HG02973 (cell line): ENCODE measurements around the gene NAXD.
"Not testable (repeated sequence)": the region's sequence is repeated elsewhere in the genome, so short reads cannot be mapped to it uniquely, and the experiment has no call there.

Experiments used
- ATAC-seq: cut with Tn5 transposase; IDR thresholded peaks from one replicate; pipeline ENCODE4 v1.9.1; 2021; ENCODE audit warnings: moderate library complexity; ENCODE audit not compliant: unreplicated experiment

NAXD gene

DNA sequence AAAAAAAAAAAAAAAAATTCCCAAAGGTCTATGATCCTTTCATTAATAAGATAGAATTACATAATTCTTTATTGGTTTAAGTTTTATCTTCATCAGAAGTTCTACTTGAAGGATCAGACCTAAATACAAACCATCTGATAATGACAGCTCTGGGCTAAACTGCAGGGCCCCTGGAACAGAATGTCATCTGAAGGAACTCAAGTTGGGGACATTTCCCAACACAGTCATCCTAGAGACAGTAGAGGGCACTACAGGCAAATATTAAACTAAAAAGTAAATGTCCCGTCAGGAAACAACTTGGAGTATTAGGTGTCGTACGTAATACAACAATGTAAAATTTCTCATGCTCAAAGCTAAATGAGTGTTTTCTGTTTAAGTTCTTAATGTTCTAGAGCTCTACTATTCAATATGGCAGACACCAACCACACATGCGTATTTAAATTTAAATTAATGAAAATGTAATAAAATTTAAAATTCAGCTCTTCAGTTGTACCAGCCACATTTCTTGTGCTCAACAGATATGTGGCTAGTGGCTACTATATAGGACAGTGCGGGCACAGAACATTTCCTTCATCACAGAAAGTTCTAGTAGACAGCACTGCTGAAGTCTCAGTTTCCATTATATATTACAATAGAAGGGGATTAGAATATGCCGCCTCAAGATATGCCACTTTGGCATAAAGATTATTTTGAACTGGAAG lies 21.8 kb upstream of the NAXD start:
- peak; percentile 86 for ATAC-seq

DNA sequence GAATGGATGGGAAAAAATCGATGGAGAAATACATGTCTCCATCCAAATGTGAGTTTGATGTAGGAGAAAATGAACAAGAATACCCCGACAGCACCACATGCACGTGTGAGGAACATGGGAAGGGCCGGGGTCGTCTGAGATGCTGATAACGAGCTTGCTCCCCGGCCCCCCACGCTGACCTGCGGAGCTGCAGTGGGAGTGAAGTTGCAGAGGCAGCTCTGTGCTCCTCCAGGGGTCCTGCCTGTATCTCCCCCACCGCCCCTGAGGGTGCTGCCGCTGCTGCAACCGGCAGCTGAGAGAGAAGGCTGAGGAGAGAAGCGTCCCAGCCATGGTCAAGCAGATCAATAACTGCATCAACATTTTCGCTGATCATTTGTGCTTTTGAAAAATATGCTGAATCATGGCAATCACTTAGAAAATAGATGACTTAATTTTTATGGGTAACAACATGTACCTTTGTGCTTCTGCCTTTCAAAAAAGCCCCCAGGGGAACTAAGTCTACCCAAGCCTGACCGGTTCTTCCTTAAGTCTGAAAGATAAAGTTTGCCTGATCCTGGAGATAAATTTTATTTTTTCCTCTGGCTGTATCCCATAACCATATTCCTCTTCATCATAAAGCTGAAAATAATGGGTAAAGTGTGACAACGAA lies 18.2 kb upstream of the NAXD start:
- no peak for ATAC-seq

DNA sequence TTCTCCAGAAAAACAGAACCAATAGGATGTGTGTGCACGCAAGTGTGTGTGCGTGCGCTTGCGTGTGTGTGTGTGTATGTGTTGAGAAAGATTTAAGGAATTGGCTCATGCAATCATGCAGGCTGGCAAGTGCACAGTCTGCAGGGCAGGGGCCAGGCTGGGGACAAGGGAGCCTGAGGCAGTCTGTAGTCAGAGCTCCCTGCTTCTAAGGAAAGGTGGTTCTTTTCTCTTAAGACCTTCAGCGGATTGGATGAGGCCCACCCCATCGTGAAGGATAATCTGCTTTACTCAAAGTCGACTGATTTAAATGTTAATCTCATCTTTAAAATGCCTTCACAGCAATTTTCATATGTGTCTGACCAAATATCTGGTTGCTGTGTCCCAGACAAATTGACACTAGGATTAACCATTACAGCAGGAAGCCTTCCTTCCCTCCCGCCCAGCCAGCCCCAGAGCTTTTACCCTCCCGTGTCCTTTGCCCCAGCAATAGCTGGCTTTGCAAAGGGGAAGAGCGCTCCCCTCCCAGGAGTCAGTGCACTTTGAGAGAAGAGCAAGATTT lies 15.0 kb upstream of the NAXD start:
- no peak for ATAC-seq

DNA sequence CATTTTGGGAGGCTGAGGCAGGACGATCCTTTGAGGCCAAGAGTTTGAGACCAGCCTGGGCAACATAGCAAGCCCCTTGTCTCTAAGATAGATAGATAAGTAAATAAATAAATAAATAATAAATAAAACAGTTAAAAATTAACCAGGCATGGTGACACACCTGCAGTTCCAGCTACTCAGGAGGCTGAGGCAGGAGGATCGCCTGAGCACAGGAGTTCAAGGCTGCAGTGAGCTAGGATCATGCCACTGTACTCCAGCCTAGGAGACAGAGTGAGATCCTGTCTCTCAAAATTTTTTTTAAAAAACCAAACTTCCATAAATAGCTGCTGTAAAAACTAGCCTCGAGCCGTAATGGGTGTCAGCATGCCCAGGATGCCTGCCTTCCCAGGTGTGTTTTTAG lies 14.4 kb upstream of the NAXD start:
- no peak for ATAC-seq

DNA sequence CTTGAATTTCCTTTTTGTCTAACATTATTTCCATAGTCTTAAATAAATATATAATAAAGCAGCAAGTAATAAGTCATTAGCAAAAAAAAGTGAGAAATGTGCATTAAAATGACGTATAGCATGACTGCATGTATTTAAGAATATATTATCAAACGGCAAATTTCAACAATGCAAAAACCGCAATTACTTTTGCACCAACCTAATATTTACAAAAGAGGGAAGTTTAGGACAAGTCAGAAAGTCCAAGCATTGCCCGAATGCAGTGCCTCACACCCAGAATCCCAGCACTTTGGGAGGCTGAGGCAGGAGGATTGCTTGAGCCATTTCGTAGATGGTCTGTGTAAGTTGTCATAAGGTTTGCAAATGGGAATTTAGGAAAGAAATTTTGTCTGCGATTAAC lies 10.2 kb upstream of the NAXD start:
- no peak for ATAC-seq

DNA sequence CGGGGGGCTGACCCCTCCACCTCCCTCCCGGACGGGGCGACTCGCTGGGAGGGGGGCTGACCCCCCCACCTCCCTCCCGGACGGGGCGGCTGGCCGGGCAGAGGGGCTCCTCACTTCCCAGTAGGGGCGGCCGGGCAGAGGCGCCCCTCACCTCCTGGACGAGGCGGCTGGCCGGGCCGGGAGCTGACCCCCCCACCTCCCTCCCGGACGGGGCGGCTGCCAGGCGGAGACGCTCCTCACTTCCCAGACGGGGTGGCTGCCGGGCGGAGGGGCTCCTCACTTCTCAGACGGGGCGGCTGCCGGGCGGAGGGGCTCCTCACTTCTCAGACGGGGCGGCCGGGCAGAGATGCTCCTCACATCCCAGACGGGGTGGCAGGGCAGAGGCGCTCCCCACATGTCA lies 9.1 kb upstream of the NAXD start:
- ATAC-seq: not testable (repeated sequence)

DNA sequence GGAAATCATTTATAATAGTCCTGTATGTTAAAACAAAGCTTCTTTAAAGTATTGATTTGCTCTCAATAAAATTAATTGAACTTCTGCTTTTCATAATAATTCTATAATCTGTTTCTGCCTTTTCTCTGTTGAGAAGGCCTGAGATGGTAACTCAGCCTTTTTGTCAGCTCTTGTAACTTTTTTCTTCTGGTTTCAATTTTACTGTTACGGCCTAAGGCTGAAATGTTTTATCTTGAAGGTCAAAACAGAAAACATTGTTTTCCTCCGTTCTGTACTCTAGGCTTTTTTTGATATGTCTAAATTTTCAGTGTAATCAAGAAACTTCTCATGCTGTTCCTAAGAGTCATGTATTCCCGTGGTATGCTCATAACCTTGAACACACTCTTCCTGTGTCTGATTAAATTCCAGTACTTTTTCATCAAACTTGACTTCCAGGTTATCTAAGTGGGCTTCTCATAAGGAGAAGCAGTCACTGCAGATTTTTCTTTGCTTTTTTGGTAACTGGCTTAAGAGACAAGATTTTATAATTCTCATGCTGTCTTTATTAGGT lies 7.6 kb upstream of the NAXD start:
- ATAC-seq: no peak

DNA sequence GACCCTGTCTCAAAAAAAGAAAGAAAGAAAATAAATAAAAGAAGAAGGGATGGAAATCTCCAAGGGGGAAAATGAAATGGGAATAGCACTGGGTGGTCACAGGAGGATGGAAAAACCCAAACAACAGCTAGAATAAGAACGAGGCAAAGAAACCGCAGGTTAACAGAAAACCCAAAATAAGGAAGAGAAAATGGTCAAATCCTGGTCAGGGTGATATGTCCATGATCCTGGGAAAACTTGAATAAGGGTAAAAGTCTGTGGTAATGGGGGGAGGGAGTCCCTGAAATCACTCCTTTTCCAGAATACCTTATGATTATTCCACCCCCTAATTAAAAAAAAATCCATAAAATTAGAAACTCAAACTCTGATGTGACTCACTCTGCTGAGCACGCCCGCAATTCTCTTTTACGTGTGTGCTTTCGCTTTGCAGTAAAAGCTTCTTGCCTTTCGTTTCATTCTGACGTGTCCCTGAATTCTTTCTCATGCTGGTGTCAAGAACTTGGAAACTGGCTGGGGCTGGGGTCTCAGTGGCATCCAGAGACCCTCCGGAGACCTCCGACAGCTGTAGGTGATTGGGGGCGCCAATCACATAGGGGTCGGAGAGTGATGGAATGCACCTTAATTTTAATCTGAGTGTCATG lies 4.3 kb upstream of the NAXD start:
- peak; percentile 56 for ATAC-seq

DNA sequence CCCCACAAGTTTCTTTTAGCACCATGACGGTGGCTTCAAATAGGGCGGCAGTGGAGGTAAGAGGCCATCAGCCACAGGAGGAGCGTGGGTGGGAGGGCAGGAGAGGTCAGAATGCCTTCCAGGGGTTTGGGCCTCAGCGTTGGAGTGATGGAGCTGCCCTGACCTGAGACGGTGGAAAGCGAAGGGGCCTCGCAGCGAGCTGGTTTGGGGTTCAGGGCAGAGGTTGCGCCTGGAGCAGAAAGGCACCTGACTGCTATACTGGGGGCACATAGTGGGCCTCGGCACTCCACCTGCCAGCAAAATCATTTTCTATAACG lies 382 bp upstream of the NAXD start:
- ATAC-seq: no peak

DNA sequence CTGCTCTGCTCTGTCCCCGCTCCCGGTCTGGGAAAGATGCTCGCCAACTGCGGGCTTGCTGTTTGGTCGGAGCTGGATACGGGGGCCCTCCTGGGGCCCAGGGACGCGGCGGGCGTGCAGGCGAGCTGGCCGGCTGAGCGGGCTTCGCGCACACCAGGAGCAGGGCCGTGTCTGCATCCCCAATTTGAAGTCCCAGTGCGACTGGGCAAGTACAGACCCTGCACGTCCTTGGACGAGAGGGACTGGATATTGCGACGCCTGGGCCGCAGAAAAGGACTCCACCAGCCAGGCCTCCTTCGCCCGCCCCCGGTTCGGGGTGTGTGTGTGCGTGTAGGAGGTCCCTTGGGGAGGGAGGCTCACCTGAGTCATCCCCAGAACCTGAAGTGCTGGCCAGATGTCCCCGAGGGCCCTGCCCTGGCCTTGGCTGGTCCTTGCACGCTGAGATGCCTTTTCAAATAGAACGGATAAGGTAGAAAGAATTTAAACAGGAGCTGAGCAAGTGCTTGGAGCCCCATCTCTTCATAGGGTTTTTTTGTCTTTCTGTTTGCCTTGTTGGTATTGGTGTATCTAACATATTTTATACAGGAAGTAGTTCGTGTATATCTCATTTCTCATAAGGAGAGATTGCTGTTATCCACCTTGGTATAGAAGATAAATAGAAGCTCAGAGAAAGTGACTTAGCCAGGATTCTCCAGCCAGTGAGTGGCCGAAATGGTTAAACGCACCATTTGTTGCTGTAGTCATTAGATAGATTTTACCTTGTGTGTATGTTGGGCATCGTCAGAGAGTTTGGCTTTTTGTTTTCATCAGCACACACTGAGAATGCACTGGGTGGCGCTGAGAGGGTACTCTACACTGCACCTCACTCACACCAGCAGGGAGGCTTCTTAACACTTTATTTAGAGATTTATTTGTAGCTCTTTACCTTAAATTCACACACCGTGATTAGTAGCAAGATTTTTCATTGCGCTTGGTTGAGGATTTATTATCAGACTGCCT lies 1.1 kb downstream of the NAXD start:
- peak; percentile 47 for ATAC-seq

DNA sequence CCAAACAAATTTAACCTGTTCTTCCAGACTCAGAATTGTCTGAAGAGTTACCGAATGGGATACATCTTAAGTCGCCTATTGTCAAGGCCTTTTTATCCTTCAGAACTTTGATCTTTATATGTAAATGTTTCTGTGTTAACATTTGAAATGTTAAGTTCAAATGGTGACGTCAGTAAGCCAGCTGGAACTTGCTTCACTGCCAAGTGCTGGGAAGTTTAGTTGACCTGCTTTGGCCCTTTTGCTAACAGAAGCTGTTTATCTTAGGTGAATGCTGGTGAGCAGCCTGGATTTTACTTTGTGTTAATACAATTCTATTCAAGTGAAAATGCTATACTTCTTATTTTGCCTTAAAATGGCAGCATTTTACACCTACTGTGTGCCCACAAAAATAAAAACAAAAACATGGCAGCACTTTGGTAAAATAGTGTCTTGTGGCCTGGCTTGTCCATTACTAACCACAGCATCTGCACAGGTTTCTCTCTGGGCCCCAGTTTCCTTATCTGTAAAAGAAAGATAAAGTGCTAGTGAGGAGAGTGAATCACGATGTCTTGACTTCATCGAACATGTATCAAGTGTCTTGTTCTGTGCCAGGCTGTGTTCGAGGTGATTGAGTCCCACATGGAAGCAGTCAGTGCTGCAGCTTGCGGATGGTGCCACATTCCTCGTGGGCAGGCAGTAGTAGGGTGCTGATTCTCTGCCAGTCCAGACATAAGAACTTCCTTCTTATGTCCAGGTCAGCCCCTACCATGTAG lies 2.2 kb downstream of the NAXD start:
- no peak for ATAC-seq

DNA sequence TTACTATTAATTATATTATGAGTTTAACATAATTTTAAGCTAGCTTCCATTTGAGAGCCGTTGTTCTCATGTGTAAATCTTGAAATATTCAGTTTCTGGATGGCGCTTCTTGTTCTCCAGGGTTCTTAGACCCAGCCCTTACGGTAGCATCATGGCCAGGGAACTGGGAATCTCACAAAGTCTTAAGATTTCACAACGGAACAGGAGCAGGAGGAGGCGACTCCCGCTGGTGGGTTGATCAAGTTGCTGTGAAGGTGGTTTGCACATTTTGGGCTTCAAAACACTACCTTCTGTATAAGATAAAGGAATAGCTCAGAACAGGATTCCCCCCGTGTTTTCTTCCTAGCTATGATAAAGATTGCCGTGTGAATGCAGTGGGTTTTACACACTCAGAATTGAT lies 2.8 kb downstream of the NAXD start:
- ATAC-seq: no peak

DNA sequence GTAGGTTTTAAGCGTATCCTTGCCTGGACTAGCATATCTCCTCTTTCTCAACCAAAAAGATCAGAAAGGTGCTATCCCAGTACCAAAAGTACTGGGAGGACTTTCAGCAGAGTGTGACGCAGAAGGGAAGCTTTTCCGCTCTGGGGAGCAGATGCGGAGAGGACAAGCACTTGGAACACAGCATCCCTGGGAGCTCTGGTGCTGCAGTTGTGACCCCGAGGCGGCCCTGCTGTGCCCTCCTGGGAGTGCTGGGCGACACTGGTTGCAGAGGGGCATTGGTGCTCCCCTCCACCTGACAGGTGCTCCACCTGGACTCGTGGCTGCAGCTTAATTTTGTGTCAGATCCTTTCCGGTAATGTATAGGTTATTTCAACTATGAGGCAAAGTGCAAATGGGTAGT lies 3.4 kb downstream of the NAXD start:
- ATAC-seq: no peak

DNA sequence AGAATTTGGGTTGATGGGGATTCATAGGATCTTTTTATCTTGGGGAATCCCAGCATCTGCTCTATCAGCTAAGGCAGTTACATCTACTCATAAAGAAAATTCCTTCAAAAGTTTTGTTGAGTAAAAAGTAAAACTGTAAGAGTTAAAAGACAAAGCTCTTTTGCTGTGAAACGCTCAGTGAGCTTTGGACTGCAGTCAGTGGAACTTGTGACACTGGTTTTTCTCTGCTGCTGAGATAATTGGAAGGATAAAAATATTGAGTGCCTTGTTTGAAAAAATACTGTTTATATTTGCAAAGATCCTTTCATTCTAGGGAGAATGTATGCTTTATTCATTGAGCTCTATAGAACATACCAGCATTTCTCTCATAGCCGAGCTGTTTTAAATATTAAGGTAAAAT lies 5.3 kb downstream of the NAXD start:
- no peak for ATAC-seq

DNA sequence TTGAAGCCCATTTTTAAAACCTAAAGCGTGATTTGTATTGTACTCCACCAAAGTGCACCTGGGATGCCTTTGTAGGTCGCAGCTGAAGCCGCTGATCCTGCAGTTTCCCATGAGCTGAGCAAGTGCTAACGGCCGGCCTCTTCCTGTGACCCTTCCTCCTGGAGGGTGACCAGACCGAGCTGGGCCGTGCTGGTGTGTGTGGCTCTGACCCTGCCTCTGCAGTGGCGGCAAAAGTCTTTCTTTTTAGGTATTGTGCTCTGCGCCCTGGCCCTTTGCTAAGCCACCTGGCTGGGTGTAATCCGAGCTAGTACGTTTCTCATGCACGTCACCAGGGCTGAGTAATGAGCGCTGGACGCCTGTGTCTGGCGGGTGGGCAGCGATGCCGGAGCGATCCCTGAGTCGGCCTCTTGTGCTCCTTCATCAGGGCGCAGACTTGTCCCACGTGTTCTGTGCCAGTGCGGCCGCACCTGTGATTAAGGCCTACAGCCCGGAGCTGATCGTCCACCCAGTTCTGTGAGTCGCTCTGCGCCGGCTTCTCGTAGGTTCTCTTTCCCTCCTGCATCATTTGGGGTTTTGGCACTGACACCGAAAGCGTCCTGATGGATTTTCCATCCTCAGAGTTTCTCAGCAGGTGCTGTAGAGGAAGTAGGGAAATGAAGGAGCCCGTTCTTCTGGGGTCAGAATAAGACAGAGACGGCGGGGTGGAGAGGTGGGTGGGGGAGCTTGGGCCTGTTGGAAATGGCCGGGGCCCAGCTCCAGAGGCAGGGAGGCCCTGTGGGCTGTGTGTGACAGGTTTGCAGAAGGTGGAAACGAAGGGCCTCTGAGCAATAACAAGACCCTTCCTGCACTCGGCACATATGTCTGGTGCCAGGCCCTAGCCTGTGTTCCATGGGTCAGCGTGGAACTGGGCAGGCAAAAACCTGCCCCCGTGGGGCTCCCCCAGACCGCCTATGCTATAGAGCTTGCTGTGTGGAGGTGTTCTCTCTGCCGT lies 9.7 kb downstream of the NAXD start:
- ATAC-seq: no peak

DNA sequence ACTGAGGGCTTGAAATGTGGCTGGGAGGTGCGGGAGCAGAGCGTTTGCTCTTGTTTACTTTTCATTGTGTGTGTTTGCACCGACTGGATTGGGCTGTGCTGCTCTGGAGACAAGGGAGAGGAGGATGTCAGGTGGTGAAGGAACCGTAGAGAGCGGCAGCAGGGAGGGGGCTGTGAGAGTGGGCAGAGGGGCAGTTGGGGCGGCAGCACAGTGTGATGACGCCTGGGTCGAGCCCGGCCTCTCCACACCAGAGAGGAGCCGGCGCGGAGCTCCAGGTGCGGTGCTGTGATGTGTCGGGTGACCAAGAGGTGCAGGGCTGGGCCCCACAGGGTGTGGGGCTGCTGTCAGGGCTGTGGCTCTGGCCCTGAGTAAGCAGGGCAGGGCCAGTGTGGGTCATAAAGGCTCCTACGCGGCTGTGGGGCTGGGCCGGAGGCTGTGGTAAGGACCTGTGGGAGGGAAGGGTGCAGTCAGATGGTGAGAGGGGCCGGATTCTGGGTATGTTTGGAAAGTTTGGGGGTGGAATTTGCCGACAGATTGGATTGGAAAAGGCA lies 10.5 kb downstream of the NAXD start:
- ATAC-seq: no peak

DNA sequence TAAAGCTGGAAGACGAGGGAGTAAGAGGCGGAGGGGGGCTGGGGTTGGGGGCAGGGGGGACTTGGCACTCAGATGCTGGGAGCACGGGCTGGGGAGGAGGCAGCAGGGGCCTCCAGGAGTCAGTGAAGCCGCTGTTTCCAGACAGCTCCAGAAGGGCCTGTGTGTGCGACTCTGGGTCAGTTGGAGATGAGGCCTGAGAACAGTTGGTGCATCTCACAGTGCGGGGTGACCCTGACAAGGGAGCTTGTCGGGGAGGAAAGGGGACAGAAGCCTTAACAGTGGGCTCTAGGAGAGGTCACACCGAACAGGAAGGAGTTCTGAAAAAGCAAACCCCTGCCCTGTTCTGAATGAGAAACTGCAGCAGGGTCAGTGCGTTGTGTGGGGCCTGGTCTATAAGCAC lies 11.2 kb downstream of the NAXD start:
- no peak for ATAC-seq

DNA sequence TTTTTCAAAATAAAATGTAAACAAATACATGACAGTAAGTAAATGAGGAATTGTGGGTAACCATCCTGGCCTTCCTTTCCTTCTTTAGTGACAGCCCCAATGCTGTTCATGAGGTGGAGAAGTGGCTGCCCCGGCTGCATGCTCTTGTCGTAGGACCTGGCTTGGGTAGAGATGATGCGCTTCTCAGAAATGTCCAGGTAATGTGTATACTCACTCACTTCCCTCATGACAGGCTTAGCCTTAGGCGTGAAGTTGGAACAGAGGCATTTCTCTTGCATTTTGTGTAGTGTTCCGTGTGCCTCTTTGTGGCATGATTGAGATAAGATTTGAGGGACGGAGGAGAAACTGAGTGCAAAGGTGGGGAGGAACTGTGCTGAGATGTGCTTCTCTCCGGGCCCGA lies 12.0 kb downstream of the NAXD start:
- no peak for ATAC-seq
